ENCODE results near the gene ECE2.
A peak's percentile ranks its signal among the peaks of the same experiment; 100 is the strongest.

Gene ECE2

DNA sequence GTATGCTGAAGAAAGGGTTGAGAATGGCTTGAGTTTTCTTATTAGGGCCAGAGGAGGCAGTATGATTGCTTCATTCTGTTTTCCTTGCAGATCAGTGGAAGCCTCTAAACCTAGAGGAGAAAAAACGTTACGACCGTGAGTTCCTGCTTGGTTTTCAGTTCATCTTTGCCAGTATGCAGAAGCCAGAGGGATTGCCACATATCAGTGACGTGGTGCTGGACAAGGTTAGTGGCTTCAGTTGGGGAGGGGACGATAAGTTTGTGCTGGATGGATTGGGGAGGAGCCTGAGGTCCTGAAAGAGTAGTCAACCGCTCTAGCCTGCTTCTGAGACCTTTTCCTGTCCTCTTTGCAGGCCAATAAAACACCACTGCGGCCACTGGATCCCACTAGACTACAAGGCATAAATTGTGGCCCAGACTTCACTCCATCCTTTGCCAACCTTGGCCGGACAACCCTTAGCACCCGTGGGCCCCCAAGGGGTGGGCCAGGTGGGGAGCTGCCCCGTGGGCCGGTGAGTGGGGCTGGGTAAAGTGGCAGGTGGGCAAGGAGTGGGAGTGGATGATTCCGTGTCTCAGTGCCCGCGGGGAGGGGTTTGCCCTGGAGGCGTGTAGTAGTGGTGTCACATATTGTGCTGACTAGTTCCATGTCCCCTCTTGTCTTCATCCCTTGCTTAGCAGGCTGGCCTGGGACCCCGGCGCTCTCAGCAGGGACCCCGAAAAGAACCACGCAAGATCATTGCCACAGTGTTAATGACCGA, 47.1 kb downstream of the ECE2 start:
- Histone ChIP-seq H3K9ac (no peak overlapping the region), H3K27me3 (no peaks in the 10 kb centered on the region), H3K9me3 (no peaks in the 10 kb centered on the region), H3K27ac (no peak overlapping the region), H3K4me2 (no peak overlapping the region), H4K20me1 (peaks cover 100% of the 10 kb centered on the region), H3K36me3 (peaks cover 99% of the 10 kb centered on the region), H3K4me1 (peaks cover 19% of the 10 kb centered on the region), H3K4me3 (no peak overlapping the region)
- TF ChIP-seq Cebpa-rat (IDR thresholded peaks at IDR 0.05), result no peak

DNA sequence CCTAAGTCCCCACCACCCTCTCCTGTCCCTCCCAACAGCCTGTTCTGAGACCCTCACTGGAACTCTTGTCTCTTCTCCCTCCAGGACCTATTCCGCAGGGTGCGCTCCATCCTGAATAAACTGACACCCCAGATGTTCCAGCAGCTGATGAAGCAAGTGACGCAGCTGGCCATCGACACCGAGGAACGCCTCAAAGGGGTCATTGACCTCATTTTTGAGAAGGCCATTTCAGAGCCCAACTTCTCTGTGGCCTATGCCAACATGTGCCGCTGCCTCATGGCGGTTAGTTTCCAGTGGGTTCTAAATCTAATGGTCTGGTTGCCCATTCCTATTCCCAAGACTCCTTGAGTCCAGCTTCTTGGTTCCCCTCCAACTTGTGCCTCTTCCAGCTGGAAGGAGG, 47.9 kb downstream of the ECE2 start:
- H3K9ac ChIP-seq, result no peak overlapping the region
- no peak overlapping the region for H3K4me2 ChIP-seq
- no peak overlapping the region for H3K27ac ChIP-seq
- H3K4me3 ChIP-seq, result no peak overlapping the region
- H3K36me3 ChIP-seq, result peaks cover 99% of the 10 kb centered on the region
- TF ChIP-seq Cebpa-rat (IDR thresholded peaks at IDR 0.05), result no peak
- H3K9me3 ChIP-seq, result no peaks in the 10 kb centered on the region
- no peaks in the 10 kb centered on the region for H3K27me3 ChIP-seq
- peaks cover 11% of the 10 kb centered on the region for H3K4me1 ChIP-seq
- peaks cover 100% of the 10 kb centered on the region for H4K20me1 ChIP-seq

DNA sequence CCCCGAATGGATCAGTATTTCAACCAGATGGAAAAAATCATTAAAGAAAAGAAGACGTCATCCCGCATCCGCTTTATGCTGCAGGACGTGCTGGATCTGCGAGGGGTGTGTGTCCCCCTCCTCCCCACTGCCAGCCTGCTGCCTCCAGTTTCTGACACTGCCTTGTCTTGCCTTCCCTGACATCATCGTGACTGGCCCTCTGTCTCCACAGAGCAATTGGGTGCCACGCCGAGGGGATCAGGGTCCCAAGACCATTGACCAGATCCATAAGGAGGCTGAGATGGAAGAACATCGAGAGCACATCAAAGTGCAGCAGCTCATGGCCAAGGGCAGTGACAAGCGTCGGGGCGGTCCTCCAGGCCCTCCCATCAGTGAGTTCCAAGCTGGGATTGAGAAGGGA, 49.4 kb downstream of the ECE2 start:
- Histone ChIP-seq H3K9me3 (no peaks in the 10 kb centered on the region), H3K36me3 (peaks cover 100% of the 10 kb centered on the region), H3K4me2 (no peak overlapping the region), H3K4me1 (no peaks in the 10 kb centered on the region), H4K20me1 (peaks cover 100% of the 10 kb centered on the region), H3K27me3 (no peaks in the 10 kb centered on the region), H3K9ac (no peak overlapping the region), H3K4me3 (no peak overlapping the region), H3K27ac (no peak overlapping the region)
- no peak for TF ChIP-seq Cebpa-rat (IDR thresholded peaks at IDR 0.05)

DNA sequence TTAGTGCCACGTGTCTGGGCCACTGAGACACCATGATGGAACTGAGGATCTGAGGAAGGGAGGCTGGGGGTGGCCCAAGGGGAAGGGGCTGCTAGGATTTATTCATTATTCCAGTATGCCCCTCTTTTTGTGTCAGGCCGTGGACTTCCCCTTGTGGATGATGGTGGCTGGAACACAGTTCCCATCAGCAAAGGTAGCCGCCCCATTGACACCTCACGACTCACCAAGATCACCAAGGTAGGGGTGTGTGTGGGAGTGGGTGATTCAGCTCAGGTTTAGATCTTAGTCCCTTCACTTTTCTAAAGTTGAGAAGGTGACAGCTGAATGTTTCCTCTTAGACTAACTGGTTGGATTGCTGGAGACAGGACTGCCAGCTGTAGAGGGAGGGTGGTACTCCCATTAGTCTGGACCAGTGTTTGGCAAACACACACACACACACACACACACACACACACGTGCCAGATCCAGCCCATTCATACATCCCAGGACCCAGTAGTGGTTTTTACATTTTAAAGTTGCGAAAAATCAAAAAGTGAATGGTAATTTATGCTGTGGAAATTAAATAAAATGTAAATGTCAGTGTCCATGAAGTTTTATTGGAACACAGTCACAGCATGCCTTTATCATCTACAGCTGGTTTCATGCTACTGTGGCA, 50.0 kb downstream of the ECE2 start:
- no peak for TF ChIP-seq Cebpa-rat (IDR thresholded peaks at IDR 0.05)
- Histone ChIP-seq H3K27me3 (no peaks in the 10 kb centered on the region), H3K9ac (no peak overlapping the region), H3K9me3 (no peaks in the 10 kb centered on the region), H3K27ac (no peak overlapping the region), H3K36me3 (peaks cover 100% of the 10 kb centered on the region), H3K4me3 (no peak overlapping the region), H4K20me1 (peaks cover 100% of the 10 kb centered on the region), H3K4me2 (no peak overlapping the region), H3K4me1 (no peaks in the 10 kb centered on the region)

DNA sequence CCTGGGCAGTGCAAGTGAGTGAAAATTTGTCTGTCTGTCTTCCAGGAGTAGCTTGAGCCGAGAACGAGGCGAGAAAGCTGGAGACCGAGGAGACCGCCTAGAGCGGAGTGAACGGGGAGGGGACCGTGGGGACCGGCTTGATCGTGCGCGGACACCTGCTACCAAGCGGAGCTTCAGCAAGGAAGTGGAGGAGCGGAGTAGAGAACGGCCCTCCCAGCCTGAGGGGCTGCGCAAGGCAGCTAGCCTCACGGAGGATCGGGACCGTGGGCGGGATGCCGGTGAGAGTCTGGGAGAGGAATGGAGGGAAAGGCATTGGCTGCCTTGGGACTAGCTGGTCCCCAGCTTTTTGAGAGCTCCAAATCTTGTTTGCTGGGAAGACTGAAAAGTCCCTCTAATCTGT, 51.3 kb downstream of the ECE2 start:
- peaks cover 100% of the 10 kb centered on the region for H4K20me1 ChIP-seq
- no peaks in the 10 kb centered on the region for H3K9me3 ChIP-seq
- H3K4me1 ChIP-seq, result no peaks in the 10 kb centered on the region
- H3K4me3 ChIP-seq, result no peak overlapping the region
- no peak overlapping the region for H3K4me2 ChIP-seq
- no peak overlapping the region for H3K27ac ChIP-seq
- no peak for TF ChIP-seq Cebpa-rat (IDR thresholded peaks at IDR 0.05)
- H3K9ac ChIP-seq, result no peak overlapping the region
- H3K36me3 ChIP-seq, result peaks cover 100% of the 10 kb centered on the region
- H3K27me3 ChIP-seq, result no peaks in the 10 kb centered on the region

DNA sequence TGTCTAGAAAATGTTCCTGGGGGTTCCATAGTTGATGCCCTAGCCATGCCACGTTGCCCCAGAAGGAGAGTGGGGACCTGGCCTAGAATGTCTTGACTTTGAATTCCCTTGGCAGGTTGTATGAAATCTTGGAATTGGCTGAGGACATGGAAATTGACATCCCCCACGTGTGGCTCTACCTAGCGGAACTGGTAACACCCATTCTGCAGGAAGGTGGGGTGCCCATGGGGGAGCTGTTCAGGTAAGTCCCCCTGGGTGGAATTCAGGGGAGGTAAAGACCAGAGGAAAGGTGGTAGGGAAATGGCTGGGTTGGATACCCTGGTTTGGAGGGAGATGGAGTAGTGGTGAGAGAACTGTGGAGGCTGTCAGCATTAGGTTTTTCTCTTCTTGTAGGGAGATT, 52.7 kb downstream of the ECE2 start:
- TF ChIP-seq Cebpa-rat (IDR thresholded peaks at IDR 0.05), result no peak
- Histone ChIP-seq H3K4me1 (no peaks in the 10 kb centered on the region), H3K36me3 (peaks cover 100% of the 10 kb centered on the region), H3K4me3 (no peak overlapping the region), H3K4me2 (no peak overlapping the region), H4K20me1 (peaks cover 100% of the 10 kb centered on the region), H3K9ac (no peak overlapping the region), H3K27me3 (no peaks in the 10 kb centered on the region), H3K27ac (no peak overlapping the region), H3K9me3 (no peaks in the 10 kb centered on the region)

DNA sequence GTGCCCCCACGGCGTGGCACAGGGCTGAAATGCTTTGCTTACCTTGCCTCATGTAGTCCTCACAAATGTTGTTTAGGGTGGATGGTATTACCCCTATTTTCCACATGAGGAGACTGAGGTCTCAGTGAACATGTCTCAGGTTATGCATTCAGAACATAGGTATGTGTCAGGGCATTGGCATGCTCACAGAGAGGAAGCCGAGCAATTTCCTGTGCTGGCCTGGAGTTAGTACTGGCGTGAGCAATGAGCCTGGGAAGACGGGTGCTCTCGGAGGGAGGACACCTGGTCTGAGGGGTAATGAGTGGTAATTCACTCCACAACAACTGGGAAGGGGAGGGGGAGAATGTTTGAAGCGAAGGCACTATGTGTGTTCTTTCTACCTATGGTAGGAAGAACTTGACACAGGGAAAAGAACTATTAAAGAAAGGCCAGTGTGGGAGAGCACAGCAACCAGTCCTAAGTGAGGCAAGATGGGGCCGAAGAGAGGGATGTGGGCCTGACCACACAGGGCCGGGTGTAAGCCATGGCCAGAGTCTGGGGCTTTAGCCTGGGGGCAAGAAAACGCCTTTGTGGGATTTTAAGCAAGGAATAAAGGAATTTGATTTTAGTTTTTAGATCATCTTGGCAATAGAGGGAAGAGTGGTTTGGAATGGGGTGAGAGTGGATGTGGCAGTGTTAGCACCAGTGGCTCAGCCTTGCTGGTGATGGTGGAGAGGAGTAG, 56.7 kb downstream of the ECE2 start:
- Histone ChIP-seq H3K9ac (no peak overlapping the region), H3K4me1 (peaks cover 19% of the 10 kb centered on the region), H3K9me3 (no peaks in the 10 kb centered on the region), H3K27me3 (no peaks in the 10 kb centered on the region), H4K20me1 (peaks cover 95% of the 10 kb centered on the region), H3K27ac (no peak overlapping the region), H3K36me3 (peaks cover 80% of the 10 kb centered on the region), H3K4me2 (no peak overlapping the region), H3K4me3 (no peak overlapping the region)
- no peak for TF ChIP-seq Cebpa-rat (IDR thresholded peaks at IDR 0.05)

DNA sequence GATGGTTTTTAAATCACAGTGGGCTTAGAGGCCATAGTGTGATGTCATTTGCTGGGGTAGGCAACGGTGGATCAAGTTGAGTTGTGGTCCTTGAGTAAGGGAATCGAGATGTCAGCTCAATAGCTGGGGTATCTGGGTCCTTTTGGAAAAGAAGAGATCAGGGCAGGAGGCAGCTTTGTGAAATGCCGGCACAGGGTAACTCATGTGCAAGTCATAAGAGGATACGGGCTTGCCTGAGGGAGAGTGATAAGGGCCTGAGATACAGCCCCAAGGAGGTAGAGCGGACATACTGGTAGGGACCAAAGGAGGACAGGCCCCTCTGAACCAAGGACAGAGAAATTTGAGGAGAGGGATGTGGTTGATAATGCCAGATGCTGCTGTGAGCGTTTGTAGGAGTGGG, 57.4 kb downstream of the ECE2 start:
- H3K9ac ChIP-seq, result 0 out of 2 replicates have a peak overlapping the region, but pooled peaks have one; percentile 36
- H3K36me3 ChIP-seq, result peaks cover 73% of the 10 kb centered on the region
- no peak overlapping the region for H3K4me2 ChIP-seq
- peaks cover 95% of the 10 kb centered on the region for H4K20me1 ChIP-seq
- H3K27ac ChIP-seq, result no peak overlapping the region; the same call in 1 of the 2 replicates
- H3K4me1 ChIP-seq, result peaks cover 26% of the 10 kb centered on the region
- H3K9me3 ChIP-seq, result no peaks in the 10 kb centered on the region
- no peak overlapping the region for H3K4me3 ChIP-seq
- no peak for TF ChIP-seq Cebpa-rat (IDR thresholded peaks at IDR 0.05)
- no peaks in the 10 kb centered on the region for H3K27me3 ChIP-seq

DNA sequence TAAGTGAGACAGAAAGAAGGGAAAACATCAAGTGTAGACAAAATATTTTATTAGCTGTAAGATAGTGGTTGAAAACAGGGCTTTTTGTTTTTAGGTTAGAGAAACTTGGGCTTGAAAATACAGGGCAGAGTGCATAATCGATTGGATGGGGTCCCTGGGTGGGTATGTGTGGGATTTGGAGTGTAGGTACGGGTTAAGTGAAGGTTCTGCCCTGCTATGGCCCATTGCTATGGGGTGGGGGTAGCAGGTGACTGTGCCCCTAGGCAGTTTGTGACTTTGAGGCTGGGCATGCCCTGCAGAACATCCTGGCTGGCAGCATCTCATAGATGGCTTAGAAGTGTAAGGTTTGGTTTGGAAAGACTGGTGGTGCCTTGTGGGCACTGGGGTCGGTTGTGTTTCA, 57.9 kb downstream of the ECE2 start:
- H3K27me3 ChIP-seq, result no peaks in the 10 kb centered on the region; the same call in 1 of the 2 replicates
- peaks cover 31% of the 10 kb centered on the region for H3K4me1 ChIP-seq
- no peak for TF ChIP-seq Cebpa-rat (IDR thresholded peaks at IDR 0.05)
- peaks cover 95% of the 10 kb centered on the region for H4K20me1 ChIP-seq
- no peaks in the 10 kb centered on the region for H3K9me3 ChIP-seq
- H3K9ac ChIP-seq, result 0 out of 2 replicates have a peak overlapping the region, but pooled peaks have one; percentile 36
- H3K4me2 ChIP-seq, result no peak overlapping the region
- no peak overlapping the region for H3K4me3 ChIP-seq
- H3K27ac ChIP-seq, result no peak overlapping the region
- H3K36me3 ChIP-seq, result peaks cover 68% of the 10 kb centered on the region
